HG03045 (cell line): Measurements from ENCODE around the gene HAL.
A peak's percentile ranks its signal among the peaks of the same experiment; 100 is the strongest.

Source experiments
- ATAC-seq: cut with Tn5 transposase; IDR thresholded peaks from one replicate; pipeline ENCODE4 v1.9.1; 2021; ENCODE audit warnings: mild to moderate bottlenecking, moderate library complexity; ENCODE audit not compliant: unreplicated experiment

Gene HAL

DNA sequence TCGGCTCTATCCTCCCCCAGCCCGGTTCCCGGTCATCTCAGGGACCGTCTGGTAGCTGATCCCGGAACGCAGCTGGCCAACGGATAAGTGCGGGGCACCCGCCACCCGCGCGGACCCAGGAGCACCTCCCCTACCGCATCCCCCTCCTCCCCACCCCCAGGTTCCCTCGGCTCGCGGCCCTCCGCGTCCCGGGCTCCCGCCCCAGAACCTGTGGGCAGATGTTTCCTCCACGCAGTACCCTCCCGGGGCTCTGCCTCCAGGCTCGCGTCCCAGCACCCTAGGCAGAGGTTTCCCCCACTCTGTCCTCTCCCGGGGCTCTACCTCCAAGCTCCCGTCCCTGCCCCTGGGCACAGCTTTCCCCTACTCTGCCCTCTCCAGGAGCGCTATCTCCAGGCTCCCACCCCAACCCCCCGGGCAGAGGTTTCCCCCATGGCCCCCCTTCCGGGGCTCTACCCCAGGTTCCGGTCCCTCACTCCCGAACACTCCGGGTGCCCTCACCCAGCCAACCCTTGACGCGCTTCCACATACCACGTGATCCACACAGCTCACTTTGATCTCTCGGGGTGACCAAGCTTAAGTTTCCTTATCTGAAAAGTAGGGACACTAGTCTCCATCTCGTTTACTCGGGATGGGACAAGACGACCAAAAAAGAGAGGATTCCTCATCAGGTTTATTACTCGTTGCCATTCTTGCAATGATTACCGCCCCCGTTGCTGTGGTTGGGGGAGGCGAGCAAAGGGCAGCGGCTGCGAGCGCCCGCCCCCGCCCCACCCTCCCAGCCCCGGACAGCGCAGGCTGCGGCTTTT, 53.4 kb downstream of the HAL start, which contains the start of gene CCDC38:
TSS of gene CCDC38 (minus strand) at position 91 of the 806 bp plus-strand sequence. CDS start 6,105 bp downstream, outside the sequence.
- ATAC-seq = peak; percentile 98

GRCh38 chr12:95942101-95942523, 54.0 kb downstream of the HAL start:
- ATAC-seq = no peak

GRCh38 chr12:95940514-95940913, 55.6 kb downstream of the HAL start:
- ATAC-seq = no peak
